ENCODE results near the gene CHCHD3. TPM values are rescaled to one million over a fixed set of nuclear protein-coding genes. Genes with fewer than 3 reads are reported as not detected.

Gene CHCHD3
- total RNA-seq, 1 experiment from 2014 or later = 100 TPM

DNA sequence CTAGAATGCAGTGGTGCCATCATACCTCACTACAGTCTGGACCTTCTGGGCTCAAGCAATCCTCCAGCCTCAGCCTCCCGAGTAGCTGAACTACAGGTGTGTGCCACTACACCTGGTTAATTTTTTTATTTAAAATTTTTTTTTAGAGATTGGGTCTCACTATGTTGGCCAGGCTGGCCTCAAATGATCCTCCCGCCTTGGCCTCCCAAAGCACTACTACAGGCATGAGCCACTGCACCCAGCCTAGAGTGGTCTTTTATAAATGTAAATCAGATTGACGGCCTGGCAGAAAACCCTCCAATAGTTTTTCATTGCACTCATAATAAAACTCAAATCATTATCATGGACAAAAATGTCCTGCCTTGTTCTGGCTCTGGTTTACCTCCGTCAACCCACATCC is 303.9 kb downstream of the CHCHD3 start:
- POLR2A ChIA-PET (ENCODE audit: unreplicated experiment) = no interaction called here
- H3K9me3 ChIP-seq (ENCODE audit: insufficient read depth, low read depth) = no peaks in the 10 kb centered on the region
- intact Hi-C loops (cut with micrococcal nuclease; ENCODE audit: unreplicated experiment) = no loop called here

DNA sequence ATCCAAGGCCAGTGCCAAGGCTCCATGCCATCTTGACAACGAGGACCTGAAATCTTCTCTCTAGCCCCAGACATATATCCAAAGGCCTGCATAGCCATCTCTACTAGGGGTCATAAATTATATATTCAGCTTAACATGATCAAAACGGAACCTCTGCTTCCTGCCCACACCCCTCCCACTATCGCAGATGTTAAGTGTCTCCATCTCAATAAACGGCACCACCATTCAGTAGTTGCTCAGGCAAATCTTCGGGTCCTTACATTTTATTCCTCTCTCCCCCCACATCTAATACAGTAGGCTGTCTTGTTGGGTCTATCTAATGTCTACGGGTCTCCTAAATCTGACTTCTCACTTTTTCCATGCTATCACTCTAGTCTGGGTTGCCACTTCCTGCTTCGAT is 304.5 kb downstream of the CHCHD3 start:
- H3K27me3 ChIP-seq (ENCODE audit: insufficient read depth, low read depth) = no peaks in the 10 kb centered on the region
- H3K36me3 ChIP-seq (ENCODE audit: low read depth) = no peaks in the 10 kb centered on the region
- H3K9me2 ChIP-seq (ENCODE audit: insufficient read depth) = no peaks in the 10 kb centered on the region; the same call in 1 of the 2 replicates
- CTCF ChIA-PET = no interaction called here
- no peak overlapping the region for H2AFZ ChIP-seq
- H3F3A ChIP-seq (ENCODE audit: insufficient read depth, low read depth) = no peaks in the 10 kb centered on the region
- no peak overlapping the region for H3K27ac ChIP-seq
- POLR2A ChIA-PET (ENCODE audit: unreplicated experiment) = no interaction called here
- H4K20me1 ChIP-seq (ENCODE audit: insufficient read depth) = no peaks in the 10 kb centered on the region
- TF ChIP-seq, protein P1, sequence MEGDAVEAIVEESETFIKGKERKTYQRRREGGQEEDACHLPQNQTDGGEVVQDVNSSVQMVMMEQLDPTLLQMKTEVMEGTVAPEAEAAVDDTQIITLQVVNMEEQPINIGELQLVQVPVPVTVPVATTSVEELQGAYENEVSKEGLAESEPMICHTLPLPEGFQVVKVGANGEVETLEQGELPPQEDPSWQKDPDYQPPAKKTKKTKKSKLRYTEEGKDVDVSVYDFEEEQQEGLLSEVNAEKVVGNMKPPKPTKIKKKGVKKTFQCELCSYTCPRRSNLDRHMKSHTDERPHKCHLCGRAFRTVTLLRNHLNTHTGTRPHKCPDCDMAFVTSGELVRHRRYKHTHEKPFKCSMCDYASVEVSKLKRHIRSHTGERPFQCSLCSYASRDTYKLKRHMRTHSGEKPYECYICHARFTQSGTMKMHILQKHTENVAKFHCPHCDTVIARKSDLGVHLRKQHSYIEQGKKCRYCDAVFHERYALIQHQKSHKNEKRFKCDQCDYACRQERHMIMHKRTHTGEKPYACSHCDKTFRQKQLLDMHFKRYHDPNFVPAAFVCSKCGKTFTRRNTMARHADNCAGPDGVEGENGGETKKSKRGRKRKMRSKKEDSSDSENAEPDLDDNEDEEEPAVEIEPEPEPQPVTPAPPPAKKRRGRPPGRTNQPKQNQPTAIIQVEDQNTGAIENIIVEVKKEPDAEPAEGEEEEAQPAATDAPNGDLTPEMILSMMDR (conservative IDR thresholded peaks at IDR 0.05) = no peak
- no peak for TF ChIP-seq EZH2 (IDR thresholded peaks at IDR 0.05; ENCODE audit: low read depth)
- H3K4me2 ChIP-seq = no peak overlapping the region
- no peaks in the 10 kb centered on the region for H3K9me3 ChIP-seq (ENCODE audit: insufficient read depth, low read depth)
- no peak for DNase-seq
- intact Hi-C loops (cut with micrococcal nuclease; ENCODE audit: unreplicated experiment) = no loop called here
- no peak overlapping the region for H3K4me3 ChIP-seq
- no peaks in the 10 kb centered on the region for H3K4me1 ChIP-seq (replicated peaks; ENCODE audit: insufficient read depth)
- no TSS peak for BruUV-seq (replicated peaks)
- H3K79me2 ChIP-seq (ENCODE audit: low read depth) = no peaks in the 10 kb centered on the region

More for the DNA sequence above, 303.9 kb downstream of the CHCHD3 start:
- no peaks in the 10 kb centered on the region for H3F3A ChIP-seq (ENCODE audit: insufficient read depth, low read depth)
- no peaks in the 10 kb centered on the region; the same call in 1 of the 2 replicates for H3K9me2 ChIP-seq (ENCODE audit: insufficient read depth)
- no peaks in the 10 kb centered on the region for H4K20me1 ChIP-seq (ENCODE audit: insufficient read depth)
- CTCF ChIA-PET = no interaction called here
- no peaks in the 10 kb centered on the region for H3K4me1 ChIP-seq (replicated peaks; ENCODE audit: insufficient read depth)
- H3K36me3 ChIP-seq (ENCODE audit: low read depth) = no peaks in the 10 kb centered on the region
- H3K4me3 ChIP-seq = no peak overlapping the region
- BruUV-seq (replicated peaks) = no TSS peak
- H3K4me2 ChIP-seq = no peak overlapping the region
- H3K27me3 ChIP-seq (ENCODE audit: insufficient read depth, low read depth) = no peaks in the 10 kb centered on the region
- no peak for DNase-seq
- H2AFZ ChIP-seq = no peak overlapping the region
- TF ChIP-seq, protein P1 (conservative IDR thresholded peaks at IDR 0.05) = no peak
- TF ChIP-seq EZH2 (IDR thresholded peaks at IDR 0.05; ENCODE audit: low read depth) = no peak
- no peaks in the 10 kb centered on the region for H3K79me2 ChIP-seq (ENCODE audit: low read depth)
- H3K27ac ChIP-seq = no peak overlapping the region

DNA sequence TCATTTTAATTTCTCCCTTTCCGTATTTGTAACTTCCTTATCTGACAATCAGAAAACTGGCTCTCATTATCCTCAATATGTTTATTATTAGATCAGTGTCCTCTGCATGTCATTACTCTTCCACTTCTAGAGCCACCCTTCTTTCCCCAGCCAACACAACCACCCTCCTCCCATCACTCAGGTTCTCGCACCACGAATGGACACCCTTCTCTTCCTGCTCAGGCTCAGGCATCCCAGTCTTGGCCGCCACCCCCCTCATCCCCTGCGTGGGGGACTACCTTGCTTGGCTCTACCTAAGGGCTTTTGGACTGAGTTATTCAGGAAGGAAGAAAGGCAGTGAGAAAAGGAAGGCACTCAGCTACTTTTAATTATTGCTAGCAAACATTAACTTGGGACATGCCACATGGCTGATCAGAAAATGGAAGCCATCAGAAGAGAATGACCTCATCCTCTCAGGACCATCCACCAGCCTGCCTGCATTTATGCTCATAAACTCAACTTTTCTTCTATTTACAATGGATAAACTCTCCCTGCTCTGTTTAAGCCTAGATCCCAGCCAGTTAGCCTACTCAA is 305.8 kb downstream of the CHCHD3 start:
- Histone ChIP-seq H3K27ac (no peak overlapping the region), H3K4me2 (no peak overlapping the region), H3K27me3 (ENCODE audit: insufficient read depth, low read depth) (no peaks in the 10 kb centered on the region), H3K4me3 (no peak overlapping the region), H3K79me2 (ENCODE audit: low read depth) (no peaks in the 10 kb centered on the region), H3K4me1 (replicated peaks; ENCODE audit: insufficient read depth) (no peaks in the 10 kb centered on the region), H4K20me1 (ENCODE audit: insufficient read depth) (no peaks in the 10 kb centered on the region), H3F3A (ENCODE audit: insufficient read depth, low read depth) (no peaks in the 10 kb centered on the region), H3K9me2 (ENCODE audit: insufficient read depth) (no peaks in the 10 kb centered on the region; the same call in 1 of the 2 replicates), H2AFZ (no peak overlapping the region), H3K36me3 (ENCODE audit: low read depth) (no peaks in the 10 kb centered on the region), H3K9me3 (ENCODE audit: insufficient read depth, low read depth) (no peaks in the 10 kb centered on the region)
- DNase-seq = no peak
- no peak for TF ChIP-seq EZH2 (IDR thresholded peaks at IDR 0.05; ENCODE audit: low read depth)
- TF ChIP-seq, protein P1 (conservative IDR thresholded peaks at IDR 0.05) = no peak
- POLR2A ChIA-PET (ENCODE audit: unreplicated experiment) = no interaction called here
- CTCF ChIA-PET = no interaction called here
- no TSS peak for BruUV-seq (replicated peaks)
- intact Hi-C loops (cut with micrococcal nuclease; ENCODE audit: unreplicated experiment) = no loop called here

All from PC-9 (cell line).